Panc1 (cell line): ENCODE measurements around the gene AAK1. TPM values are rescaled to one million over a fixed set of nuclear protein-coding genes. Genes with fewer than 3 reads are reported as not detected.

Source experiments
- ATAC-seq: fragments of 200-7000 bp; cut with Tn5 transposase; 2 replicates; pipeline ENCODE4 v1.9.1; 2020; ENCODE audit warnings: mild to moderate bottlenecking, moderate library complexity
- BruUV-seq: library from RNA; stranded (reverse); fragments of 400-500 nt; replicated peaks from 2 replicates; lab custom pipeline; 2021; lab: Mats Ljungman, UMichigan
- CTCF ChIA-PET: fragments of 300-600 bp; sonication (Branson Sonifier 250); formaldehyde crosslinking; loops from one replicate; lab custom pipeline; 2022; ENCODE audit warnings: antibody characterized with exemption; lab: Charles Lee
- POLR2A ChIA-PET: fragments of 300-600 bp; sonication (Branson Sonifier 250); formaldehyde crosslinking; loops from one replicate; lab custom pipeline; 2022; ENCODE audit warnings: antibody characterized with exemption; lab: Charles Lee
- DNase-seq: peaks from one replicate; pipeline ENCODE4 v3.0.0-alpha.2; 2010; ENCODE audit warnings: low read depth, low spot score
- H3K27ac ChIP-seq: 2 replicates; pipeline ENCODE4 v1.5.1; 2011; ENCODE audit warnings: mild to moderate bottlenecking, low read length, inconsistent platforms
- H3K27me3 ChIP-seq: fragments of 200-500 bp; sonication (Bioruptor generic); 2 replicates; pipeline ENCODE4 v1.6.0; 2014; ENCODE audit warnings: low read length, inconsistent platforms; ENCODE audit not compliant: control insufficient read depth, insufficient read depth
- H3K36me3 ChIP-seq: fragments of 200-500 bp; sonication (Bioruptor generic); 2 replicates; pipeline ENCODE4 v1.5.1; 2014; ENCODE audit warnings: inconsistent platforms, mild to moderate bottlenecking, low read length, moderate library complexity; ENCODE audit not compliant: control insufficient read depth, insufficient read depth
- H3K4me1 ChIP-seq: 2 replicates; pipeline ENCODE4 v1.5.1; 2011; ENCODE audit warnings: inconsistent platforms, mild to moderate bottlenecking, low read length, moderate library complexity; ENCODE audit not compliant: control insufficient read depth, insufficient read depth
- H3K4me3 ChIP-seq, 2 experiments: 2 replicates each; pipeline ENCODE4 v1.5.1; 2011 to 2012; ENCODE audit warnings: low read depth in 2 of 2, low read length in 2 of 2, mild to moderate bottlenecking in 2 of 2, inconsistent platforms in 1 of 2, moderate library complexity in 1 of 2
- H3K9me3 ChIP-seq: fragments of 200-500 bp; sonication (Bioruptor generic); 2 replicates; pipeline ENCODE4 v1.5.1; 2014; ENCODE audit warnings: low read depth, mild to moderate bottlenecking, inconsistent platforms, low read length, moderate library complexity; ENCODE audit not compliant: control insufficient read depth, insufficient read depth
- POLR2AphosphoS5 ChIP-seq: IDR thresholded peaks from 2 replicates; pipeline ENCODE4 v1.6.1; 2012; ENCODE audit warnings: mild to moderate bottlenecking, low read depth, low read length, moderate library complexity
- SIN3A ChIP-seq: IDR thresholded peaks from 2 replicates; pipeline ENCODE4 v1.6.1; 2012; ENCODE audit warnings: low read depth, mild to moderate bottlenecking, low read length, moderate library complexity, borderline replicate concordance; ENCODE audit not compliant: insufficient read depth
- TCF7L2 ChIP-seq: IDR thresholded peaks from 2 replicates; pipeline ENCODE4 v1.6.1; 2011; ENCODE audit warnings: mild to moderate bottlenecking, low read depth, low read length, inconsistent platforms
- in situ Hi-C: cut with HindIII; loops from 2 replicates; pipeline ENCODE4 v1.10.0; 2016; ENCODE audit warnings: low sequenced_read_pairs, low pct_unique_long_range_greater_than_20kb
- intact Hi-C: fragments of 100-400 bp; cut with micrococcal nuclease; formaldehyde crosslinking; loops from one replicate; pipeline ENCODE4 v1.10.0; 2022; ENCODE audit not compliant: unreplicated experiment
- total RNA-seq: library from RNA; stranded (reverse); gene quantifications from one replicate; pipeline ENCODE4 v1.2.1, GENCODE V29; 2021; ENCODE audit not compliant: unreplicated experiment
- TF ChIP-seq, protein P1 (sequence below), 2 experiments: IDR thresholded peaks; 2 replicates each; pipeline ENCODE4 v1.6.1; 2011 to 2012; ENCODE audit warnings: low read depth in 2 of 2, control low read depth in 1 of 2, low read length in 1 of 2, mild to moderate bottlenecking in 1 of 2, moderate library complexity in 1 of 2; ENCODE audit not compliant: insufficient read depth in 1 of 2
- TF ChIP-seq, protein P2 (sequence below): fragments of 450-650 bp; IDR thresholded peaks from 2 replicates; pipeline ENCODE4 v1.5.1; 2017; ENCODE audit warnings: mild to moderate bottlenecking

Gene AAK1
- total RNA-seq, 1 experiment from 2014 or later: 123 TPM

DNA sequence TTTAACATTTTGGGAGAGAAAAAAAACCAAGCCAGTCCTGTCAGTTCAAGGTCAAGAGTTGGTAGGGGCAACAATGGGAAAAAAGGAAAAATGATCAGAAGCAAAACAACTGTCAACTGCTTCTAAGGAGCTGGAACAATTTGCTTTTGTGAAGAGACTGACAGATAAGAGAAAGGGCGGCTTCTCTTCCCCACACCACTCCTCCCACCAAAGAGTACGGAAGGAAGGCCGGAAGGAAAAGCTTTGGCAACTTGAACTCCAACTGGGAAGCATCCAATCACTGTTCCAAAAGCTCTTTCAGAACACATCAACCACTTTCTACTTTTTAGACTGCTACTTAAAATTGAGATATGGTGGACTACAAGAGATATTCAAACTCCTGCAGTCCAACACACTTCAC lies 148.5 kb downstream of the AAK1 start:
- Histone ChIP-seq H3K27me3 (no peaks in the 10 kb centered on the region), H3K9me3 (no peaks in the 10 kb centered on the region), H3K27ac (no peak overlapping the region), H3K4me3 (no peak overlapping the region), H3K4me1 (no peaks in the 10 kb centered on the region), H3K36me3 (peaks cover 3% of the 10 kb centered on the region)
- TF ChIP-seq POLR2AphosphoS5 (no peak), TCF7L2 (no peak), SIN3A (no peak)
- TF ChIP-seq, protein P1, sequence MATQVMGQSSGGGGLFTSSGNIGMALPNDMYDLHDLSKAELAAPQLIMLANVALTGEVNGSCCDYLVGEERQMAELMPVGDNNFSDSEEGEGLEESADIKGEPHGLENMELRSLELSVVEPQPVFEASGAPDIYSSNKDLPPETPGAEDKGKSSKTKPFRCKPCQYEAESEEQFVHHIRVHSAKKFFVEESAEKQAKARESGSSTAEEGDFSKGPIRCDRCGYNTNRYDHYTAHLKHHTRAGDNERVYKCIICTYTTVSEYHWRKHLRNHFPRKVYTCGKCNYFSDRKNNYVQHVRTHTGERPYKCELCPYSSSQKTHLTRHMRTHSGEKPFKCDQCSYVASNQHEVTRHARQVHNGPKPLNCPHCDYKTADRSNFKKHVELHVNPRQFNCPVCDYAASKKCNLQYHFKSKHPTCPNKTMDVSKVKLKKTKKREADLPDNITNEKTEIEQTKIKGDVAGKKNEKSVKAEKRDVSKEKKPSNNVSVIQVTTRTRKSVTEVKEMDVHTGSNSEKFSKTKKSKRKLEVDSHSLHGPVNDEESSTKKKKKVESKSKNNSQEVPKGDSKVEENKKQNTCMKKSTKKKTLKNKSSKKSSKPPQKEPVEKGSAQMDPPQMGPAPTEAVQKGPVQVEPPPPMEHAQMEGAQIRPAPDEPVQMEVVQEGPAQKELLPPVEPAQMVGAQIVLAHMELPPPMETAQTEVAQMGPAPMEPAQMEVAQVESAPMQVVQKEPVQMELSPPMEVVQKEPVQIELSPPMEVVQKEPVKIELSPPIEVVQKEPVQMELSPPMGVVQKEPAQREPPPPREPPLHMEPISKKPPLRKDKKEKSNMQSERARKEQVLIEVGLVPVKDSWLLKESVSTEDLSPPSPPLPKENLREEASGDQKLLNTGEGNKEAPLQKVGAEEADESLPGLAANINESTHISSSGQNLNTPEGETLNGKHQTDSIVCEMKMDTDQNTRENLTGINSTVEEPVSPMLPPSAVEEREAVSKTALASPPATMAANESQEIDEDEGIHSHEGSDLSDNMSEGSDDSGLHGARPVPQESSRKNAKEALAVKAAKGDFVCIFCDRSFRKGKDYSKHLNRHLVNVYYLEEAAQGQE (IDR thresholded peaks at IDR 0.05; ENCODE audit: insufficient read depth in 1 of 2, low read depth in 2 of 2, low read length in 1 of 2): no peak
- TF ChIP-seq, protein P2, sequence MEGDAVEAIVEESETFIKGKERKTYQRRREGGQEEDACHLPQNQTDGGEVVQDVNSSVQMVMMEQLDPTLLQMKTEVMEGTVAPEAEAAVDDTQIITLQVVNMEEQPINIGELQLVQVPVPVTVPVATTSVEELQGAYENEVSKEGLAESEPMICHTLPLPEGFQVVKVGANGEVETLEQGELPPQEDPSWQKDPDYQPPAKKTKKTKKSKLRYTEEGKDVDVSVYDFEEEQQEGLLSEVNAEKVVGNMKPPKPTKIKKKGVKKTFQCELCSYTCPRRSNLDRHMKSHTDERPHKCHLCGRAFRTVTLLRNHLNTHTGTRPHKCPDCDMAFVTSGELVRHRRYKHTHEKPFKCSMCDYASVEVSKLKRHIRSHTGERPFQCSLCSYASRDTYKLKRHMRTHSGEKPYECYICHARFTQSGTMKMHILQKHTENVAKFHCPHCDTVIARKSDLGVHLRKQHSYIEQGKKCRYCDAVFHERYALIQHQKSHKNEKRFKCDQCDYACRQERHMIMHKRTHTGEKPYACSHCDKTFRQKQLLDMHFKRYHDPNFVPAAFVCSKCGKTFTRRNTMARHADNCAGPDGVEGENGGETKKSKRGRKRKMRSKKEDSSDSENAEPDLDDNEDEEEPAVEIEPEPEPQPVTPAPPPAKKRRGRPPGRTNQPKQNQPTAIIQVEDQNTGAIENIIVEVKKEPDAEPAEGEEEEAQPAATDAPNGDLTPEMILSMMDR: no peak
- ATAC-seq: no peak
- intact Hi-C loops (no loop called here), in situ Hi-C loops (no loop called here)
- ChIA-PET CTCF (no interaction called here), POLR2A (no interaction called here)
- no peak for DNase-seq
- no TSS peak for BruUV-seq

- ATAC-seq (no peak), DNase-seq (no peak)
- H3K9me3 ChIP-seq: no peaks in the 10 kb centered on the region
- TF ChIP-seq, protein P1 (IDR thresholded peaks at IDR 0.05; ENCODE audit: insufficient read depth in 1 of 2, low read depth in 2 of 2, low read length in 1 of 2): no peak
- TF ChIP-seq, protein P2: no peak
- no peak for TF ChIP-seq TCF7L2
- TF ChIP-seq SIN3A: no peak
- TF ChIP-seq POLR2AphosphoS5: no peak
- H3K36me3 ChIP-seq: no peaks in the 10 kb centered on the region; the same call in 1 of the 2 replicates
- no peaks in the 10 kb centered on the region for H3K4me1 ChIP-seq
- intact Hi-C loops (no loop called here), in situ Hi-C loops (no loop called here)
- ChIA-PET POLR2A (no interaction called here), CTCF (no interaction called here)
- BruUV-seq: no TSS peak
- no peak overlapping the region for H3K27ac ChIP-seq
- no peaks in the 10 kb centered on the region for H3K27me3 ChIP-seq
- no peak overlapping the region for H3K4me3 ChIP-seq
Measured at GRCh38 chr2:69494126-69494525, 149.4 kb downstream of the AAK1 start.
